Putamen (tissue), 1 donor: Measurements from ENCODE around the gene SCYGR2.
"Not testable (repeated sequence)": the region's sequence is repeated elsewhere in the genome, so short reads cannot be mapped to it uniquely, and the experiment has no call there.

Source experiments
- DNase-seq: peaks from one replicate; pipeline ENCODE4 v3.0.0-alpha.2; 2016; ENCODE audit warnings: low spot score

The SCYGR2 gene

DNA sequence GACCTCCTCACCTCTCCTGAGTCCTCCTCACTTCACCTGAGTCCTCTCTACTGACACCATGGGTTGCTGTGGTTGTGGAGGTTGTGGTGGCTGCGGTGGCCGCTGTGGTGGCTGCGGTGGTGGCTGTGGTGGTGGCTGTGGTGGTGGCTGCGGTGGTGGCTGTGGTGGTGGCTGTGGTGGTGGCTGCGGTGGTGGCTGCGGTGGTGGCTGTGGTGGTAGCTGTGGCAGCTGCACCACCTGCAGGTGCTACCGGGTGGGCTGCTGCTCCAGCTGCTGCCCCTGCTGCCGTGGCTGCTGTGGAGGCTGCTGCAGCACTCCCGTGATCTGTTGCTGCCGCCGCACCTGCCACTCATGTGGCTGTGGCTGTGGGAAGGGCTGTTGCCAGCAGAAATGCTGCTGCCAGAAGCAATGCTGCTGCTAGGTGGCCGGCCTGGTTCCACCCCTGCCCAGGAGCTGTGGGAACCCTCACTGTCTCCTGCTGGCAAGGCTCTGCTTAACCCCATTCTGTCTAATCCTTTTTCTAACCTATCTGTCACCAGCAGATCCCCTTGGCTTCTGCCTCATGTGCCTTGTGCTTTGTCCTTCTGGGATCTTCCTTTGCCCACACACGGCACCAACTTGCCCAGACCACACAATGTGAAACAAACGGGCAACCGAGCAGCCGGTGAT lies at the start of gene SCYGR2:
Gene SCYGR2 (plus strand): TSS at position 59 of the 669 bp plus-strand sequence. CDS start 0 bp downstream, at position 59.
- not testable (repeated sequence) for DNase-seq

DNA sequence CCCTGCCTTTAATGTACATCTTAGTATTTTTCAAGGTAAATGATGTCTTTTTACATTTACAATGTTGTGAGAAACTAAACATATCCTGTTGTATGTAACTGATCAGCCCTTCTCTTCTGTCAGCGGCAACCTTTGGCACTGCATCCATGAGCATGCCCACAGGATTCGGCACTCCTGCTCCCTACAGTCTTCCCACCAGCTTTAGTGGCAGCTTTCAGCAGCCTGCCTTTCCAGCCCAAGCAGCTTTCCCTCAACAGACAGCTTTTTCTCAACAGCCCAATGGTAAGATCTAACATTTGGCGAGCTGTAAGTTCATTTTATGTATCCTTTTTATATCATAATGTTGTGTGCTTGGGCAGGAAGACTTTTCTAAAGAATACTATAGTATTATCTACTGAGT lies 46.9 kb upstream of the SCYGR2 start:
- DNase-seq: no peak

DNA sequence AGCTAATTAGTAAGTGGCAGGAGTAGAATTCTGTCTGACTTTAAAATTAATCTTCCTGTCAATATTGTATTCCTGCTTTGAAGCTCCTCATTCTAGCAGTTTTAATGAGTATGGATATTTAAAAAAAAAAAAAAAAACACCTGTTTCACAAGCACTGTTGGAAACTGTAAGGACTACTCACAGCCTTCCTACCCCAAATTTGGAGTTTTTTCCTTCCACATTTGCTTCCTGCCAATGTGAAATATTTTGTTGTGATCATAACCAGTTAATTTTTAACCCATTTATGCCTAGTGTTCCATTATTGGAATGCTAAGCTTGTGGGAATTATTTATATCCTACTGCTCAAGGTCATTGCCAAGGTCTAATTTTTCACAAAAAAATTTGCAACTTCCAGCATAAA lies 36.1 kb upstream of the SCYGR2 start:
- no peak for DNase-seq

GRCh38 chr2:227565080-227565479 lies 33.6 kb upstream of the SCYGR2 start:
- DNase-seq: no peak

GRCh38 chr2:227566012-227566411 lies 32.7 kb upstream of the SCYGR2 start:
- no peak for DNase-seq

GRCh38 chr2:227568852-227569169 lies 29.9 kb upstream of the SCYGR2 start:
- no peak for DNase-seq

DNA sequence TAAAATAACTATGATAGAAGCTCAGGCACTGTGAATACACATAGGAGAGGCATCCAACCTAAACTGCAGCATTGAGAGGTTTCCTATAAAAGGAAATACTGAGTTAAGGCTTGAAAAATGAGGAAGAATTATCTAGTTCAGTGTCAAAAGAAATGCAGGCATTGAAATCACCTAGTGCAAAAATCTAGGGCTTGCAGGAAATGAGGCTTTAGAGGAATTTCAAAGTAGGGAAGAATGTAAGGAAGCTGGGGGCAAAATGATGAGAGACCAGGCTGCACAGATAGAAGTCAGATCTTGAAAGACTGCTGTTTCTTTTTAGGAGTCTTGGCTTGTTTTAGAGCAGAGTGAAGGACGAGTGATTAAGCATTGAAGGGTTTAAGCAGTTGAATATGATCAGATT lies 28.1 kb upstream of the SCYGR2 start:
- no peak for DNase-seq

DNA sequence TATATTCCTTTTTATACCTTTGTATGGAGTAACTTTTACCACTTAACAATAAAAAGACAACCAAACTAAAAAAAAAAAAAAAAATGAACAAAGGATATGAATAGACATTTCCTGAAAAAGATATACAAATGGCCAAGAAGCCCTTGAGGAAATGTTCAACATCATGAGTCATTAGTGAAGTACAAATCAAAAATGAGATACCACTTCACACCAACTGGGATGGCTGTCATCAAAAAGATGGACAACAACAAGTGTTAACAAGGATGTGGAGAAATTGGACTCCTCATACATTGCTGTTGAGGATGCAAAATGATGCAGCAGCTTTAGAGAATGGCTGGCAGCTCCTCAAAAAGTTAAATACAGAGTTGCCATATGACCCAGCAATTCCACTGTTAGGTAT lies 22.6 kb upstream of the SCYGR2 start:
- DNase-seq: no peak

- DNase-seq: no peak
These were observed 21.9 kb upstream of the SCYGR2 start for GRCh38 chr2:227576812-227577211.

DNA sequence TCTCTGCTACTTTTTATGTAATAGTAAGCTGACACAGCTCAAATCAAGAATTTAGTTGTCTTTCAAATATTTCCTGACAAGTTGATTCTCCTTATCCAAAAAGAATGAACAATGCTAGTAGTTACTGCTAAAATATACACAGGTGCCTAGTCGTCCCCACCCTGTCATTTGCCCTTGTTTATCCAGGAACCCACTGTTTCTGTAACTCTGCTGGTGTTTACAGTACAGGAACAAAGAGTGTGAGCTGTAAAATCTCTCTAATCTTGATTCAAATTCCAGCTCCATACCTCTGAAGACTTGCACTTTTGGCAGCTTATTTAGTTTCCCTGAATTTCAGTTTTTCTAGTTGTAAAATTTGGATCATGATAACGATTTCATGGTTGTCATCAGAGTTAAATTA lies 21.1 kb upstream of the SCYGR2 start:
- no peak for DNase-seq

- DNase-seq: no peak
These were observed 20.1 kb upstream of the SCYGR2 start for GRCh38 chr2:227578642-227579041.

- DNase-seq: no peak
These were observed 18.9 kb upstream of the SCYGR2 start for GRCh38 chr2:227579791-227580190.

DNA sequence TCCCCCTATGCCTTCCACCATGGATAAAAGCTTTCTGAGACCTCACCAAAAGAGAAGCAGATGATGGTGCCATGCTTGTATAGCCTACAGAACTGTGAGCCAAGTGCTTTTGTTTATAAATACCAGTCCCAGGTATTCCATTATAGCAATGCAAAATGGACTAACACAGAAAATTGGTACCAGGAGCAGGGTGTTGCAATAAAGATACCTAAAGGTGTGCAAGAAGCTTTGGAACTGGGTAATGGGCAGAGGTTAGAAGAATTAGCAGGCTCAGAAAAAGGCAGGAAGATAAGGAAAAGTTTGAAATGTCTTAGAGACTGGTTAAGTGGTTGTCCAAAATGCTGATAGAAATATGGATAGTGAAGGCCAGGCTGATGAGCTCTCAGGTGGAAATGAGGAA lies 16.3 kb upstream of the SCYGR2 start:
- DNase-seq: no peak

DNA sequence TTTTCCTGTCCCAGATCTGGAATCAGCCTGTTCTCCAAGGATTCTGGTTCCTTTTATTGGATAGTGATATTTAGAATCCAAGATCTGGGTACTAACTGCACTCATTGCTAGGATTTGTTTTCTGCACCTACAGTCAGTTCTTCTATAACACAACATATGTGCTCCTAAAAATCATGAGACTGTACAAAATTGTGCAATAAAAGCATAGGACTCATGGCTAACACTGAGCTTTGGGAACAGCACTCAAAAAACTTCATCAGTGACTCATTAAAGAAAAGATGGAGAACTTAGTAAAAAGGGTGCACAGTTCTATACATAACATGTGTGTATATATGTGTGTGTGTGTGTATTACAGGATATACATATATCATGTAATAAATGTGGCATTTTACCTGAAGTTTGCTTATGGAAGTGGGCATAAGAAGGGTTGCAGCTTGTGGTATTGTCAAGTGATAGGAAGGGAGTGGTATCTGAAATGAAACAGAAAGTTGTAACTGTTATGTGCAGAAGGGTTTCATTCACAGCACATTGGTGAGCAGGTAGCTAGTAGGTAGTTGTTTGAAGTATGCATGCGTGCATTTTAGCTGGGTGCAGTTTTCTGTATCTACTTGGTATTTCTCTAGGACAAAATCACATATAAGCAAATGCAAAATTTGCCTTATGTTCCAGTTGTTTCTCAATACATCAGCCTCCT lies 5.9 kb upstream of the SCYGR2 start:
- DNase-seq: no peak

DNA sequence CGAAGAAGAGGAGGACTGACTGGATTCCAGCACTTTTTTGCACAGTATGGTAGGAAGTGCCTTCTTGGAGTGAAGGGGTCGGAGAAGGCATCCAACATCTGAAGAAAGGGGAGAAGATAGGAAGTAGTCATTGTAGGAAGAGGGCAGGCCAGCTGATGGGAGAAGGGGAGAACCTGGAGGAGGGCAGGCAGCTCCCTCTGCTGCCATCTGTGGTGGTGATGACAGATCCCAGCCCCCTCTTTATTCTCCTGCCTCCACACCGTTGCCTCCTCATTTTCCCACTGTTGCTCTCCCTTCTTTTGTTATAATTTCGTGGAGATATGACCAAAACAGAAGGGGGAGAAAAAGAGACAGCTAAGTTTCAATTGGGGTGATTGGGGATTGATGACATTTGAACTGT lies 2.9 kb upstream of the SCYGR2 start:
- DNase-seq: no peak

- DNase-seq: no peak
These were observed 1.7 kb upstream of the SCYGR2 start for GRCh38 chr2:227597036-227597435.

DNA sequence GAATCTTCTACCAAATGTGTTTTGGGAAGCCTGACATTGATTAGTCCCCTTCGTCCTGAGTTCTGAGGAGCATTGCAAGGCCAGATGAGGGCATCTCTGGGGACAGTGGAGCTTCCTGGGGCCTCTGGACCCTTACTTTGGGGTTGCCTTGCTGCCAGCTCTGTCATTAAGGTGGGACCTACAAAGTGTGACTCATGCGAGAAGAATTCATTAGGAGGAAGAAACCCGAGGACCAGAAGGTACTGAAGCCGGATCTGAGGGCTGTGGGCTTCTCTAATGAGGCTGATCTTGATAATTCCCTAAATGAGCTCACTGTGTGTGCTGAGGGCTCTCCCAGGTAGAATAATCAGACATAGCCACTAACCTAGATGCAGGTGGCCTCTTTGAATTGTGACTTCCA lies 695 bp upstream of the SCYGR2 start:
- DNase-seq: no peak

DNA sequence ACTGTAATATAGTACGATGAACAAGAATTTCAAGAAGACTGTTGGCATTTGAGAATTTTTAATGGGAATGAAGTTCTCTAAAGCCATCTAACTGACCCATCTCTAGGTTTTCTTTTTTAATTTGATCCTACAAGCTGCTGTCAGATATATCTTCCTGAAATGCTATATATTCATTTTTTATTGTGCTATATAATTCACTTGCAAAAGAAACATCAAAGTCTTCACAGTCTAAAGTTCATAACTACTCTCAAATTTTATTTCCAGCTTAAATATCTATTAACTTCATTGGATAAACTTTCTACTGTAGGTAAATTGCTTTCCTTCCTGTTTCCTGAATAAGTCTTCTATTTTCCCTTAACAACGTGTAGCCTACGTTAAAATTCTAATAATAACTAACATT lies 3.7 kb downstream of the SCYGR2 start:
- DNase-seq: no peak

- no peak for DNase-seq
These were observed 7.8 kb downstream of the SCYGR2 start for GRCh38 chr2:227606476-227606875.

- DNase-seq: no peak
These were observed 9.2 kb downstream of the SCYGR2 start for GRCh38 chr2:227607941-227608340.

- peak; percentile 12 for DNase-seq
These were observed 10.1 kb downstream of the SCYGR2 start for GRCh38 chr2:227608561-227609338.

- DNase-seq: no peak
These were observed 11.4 kb downstream of the SCYGR2 start for GRCh38 chr2:227610123-227610522.

GRCh38 chr2:227612546-227613271 lies 14.0 kb downstream of the SCYGR2 start:
- no peak for DNase-seq
